Measurements from ENCODE around the gene SH3BP5L.
A peak's percentile ranks its signal among the peaks of the same experiment; 100 is the strongest.

The SH3BP5L gene

DNA sequence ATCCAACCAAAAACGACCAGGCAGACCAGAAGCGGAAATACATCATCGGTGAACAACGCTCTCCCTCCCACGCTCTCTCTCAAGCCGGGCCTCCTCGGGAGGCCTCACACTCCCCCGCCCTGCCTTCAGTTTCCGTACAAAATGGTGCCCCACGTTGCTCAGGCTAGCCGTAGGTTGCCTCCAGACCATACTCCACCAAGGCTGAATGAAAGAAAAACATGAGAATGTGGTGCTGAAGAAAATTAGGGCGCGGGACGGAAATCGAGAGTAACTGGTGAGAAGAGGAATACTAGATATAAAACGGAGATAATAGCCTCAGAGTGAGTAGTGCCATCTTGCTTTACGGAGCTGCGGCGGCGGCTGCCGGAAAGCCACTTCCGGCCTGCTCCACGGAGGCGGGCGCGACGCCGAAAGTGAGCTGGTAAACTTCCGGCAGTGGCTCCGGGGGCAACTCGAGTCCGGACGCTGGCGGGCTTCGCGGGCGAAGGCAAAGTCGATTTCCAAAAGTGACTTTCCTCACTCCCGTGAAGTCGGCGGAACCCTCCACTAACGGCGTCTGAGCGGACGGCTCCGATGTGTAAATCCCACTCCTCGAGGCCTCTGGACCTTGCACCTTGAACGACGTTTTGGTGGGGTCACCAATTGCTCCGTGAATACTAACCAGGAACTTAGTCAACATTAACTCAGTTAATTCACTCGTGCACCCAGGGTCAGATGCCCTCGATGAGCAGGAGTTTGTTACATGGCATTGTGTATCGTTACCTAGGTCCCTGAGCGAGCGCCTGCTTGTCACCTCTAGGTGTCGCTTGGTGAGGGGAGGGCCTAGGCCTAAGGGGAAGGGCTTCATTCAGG is at the start of gene SH3BP5L:
Gene SH3BP5L (minus strand): TSS at position 7 of the 852 bp plus-strand sequence. CDS start 980 bp downstream, outside the sequence.
- peak; percentile 94 for DNase-seq (ENCODE audit: low spot score)

- peak; percentile 70 for DNase-seq (ENCODE audit: low spot score)
Observed at GRCh38 chr1:248873993-248874533, 48.3 kb upstream of the SH3BP5L start.

- peak; percentile 87 for DNase-seq (ENCODE audit: low spot score)
Observed at GRCh38 chr1:248873409-248873992, 47.8 kb upstream of the SH3BP5L start.

- DNase-seq (ENCODE audit: low spot score), result peak; percentile 49
Observed at GRCh38 chr1:248872752-248873408, 47.2 kb upstream of the SH3BP5L start.

DNA sequence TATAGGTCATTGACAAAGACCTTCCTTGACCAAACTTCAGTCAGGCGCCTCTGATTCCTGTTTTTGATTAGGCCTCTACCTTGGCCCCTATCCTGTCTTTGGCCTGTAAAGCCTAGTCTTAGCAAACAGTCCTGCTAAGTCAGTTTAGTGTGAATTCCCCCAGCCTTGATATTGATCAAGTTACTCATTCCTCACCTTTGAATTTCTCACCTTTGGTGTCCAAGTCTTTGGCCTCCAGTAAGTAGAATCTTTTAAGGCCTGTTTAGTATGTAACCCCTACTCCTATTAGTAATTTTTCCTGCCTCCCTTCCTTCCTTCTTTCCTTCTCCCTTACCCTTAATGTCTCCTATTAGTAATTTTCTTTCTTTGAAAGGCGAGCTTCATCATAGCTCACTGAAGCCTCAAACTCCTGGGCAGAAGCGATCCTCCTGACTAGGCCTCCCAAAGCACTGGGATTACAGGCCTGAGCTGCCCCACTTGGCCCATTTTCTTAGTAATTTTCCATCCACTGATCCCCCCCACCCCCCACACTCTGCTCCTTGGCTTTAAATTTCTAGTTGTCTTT is 46.2 kb upstream of the SH3BP5L start:
- no peak for DNase-seq (ENCODE audit: low spot score)

DNA sequence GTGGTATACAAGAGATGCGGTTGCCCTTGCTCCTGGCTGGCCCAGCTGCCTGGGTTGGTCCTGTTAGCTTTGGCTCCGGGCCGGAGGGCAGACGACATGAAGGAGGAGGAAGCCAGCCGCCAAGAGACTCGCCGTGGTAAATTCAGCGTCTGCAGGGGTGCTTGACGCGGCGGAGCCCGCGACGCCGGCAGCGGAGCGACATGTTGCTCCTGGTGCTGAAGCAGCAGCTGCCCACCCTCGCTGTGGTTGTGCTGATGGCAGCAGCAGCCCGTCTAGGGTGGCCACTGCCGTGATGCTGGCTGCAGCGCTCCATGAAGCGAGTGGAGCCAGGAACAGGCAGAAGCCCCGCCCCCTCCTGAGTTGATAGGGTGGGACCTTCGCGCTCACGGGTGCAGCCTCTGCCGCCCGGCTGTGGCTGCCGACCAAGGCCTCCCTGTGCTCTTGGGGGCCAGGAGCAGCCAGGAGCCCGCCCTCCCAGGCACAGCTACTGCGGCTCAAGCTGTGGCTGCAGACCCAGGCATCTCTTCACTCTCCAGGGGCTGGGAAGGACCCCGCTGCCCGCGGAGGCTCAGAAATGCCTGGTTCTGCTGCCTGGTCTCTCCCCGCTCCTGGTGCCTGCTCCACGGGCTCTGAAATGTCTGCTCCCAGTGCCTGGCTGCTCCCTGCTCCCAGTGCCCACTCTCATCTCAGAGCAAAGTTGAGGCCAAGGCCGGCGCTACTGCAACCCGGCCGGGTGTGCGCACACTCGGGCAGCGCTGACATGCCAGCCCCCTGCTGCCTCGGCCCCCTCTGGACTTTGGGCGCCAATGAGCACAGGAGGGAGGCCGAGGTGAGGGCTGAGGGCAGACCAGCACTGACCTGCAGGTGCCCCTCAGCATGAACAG is 37.5 kb upstream of the SH3BP5L start:
- DNase-seq (ENCODE audit: low spot score), result peak; percentile 83

GRCh38 chr1:248862695-248862997 is 36.9 kb upstream of the SH3BP5L start:
- no peak for DNase-seq (ENCODE audit: low spot score)

GRCh38 chr1:248861616-248862015 is 35.9 kb upstream of the SH3BP5L start:
- no peak for DNase-seq (ENCODE audit: low spot score)

GRCh38 chr1:248860007-248860406 is 34.3 kb upstream of the SH3BP5L start:
- DNase-seq (ENCODE audit: low spot score), result no peak

- DNase-seq (ENCODE audit: low spot score), result peak; percentile 98
Observed at GRCh38 chr1:248858891-248859889, 33.5 kb upstream of the SH3BP5L start, which contains the start of gene ZNF692. Gene ZNF692, minus strand, starts transcription at chr1:248859085. Its CDS starts 776 bp downstream, at chr1:248858309.

- peak; percentile 82 for DNase-seq (ENCODE audit: low spot score)
Observed at GRCh38 chr1:248858096-248858890, 32.6 kb upstream of the SH3BP5L start.

DNA sequence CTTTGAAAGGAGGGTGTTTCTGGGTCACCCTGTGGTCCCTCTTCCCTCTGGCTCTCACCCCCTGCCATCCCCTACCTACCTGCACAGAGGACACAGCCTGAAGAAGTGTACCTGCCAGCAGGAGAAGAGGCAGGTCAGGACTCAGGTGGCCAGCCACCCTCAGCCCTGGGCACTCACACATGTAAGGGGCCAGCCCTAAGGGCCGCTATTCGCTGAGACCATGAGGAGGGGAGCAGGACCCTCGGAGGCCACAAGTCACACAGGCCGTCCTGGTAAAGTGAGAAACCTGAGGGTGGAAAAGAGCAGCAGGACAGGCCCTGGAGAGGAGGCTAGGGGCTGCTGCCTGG is 32.0 kb upstream of the SH3BP5L start:
- DNase-seq (ENCODE audit: low spot score), result no peak

GRCh38 chr1:248857201-248857600 is 31.5 kb upstream of the SH3BP5L start:
- DNase-seq (ENCODE audit: low spot score), result no peak

GRCh38 chr1:248856176-248856575 is 30.5 kb upstream of the SH3BP5L start:
- DNase-seq (ENCODE audit: low spot score), result no peak

DNA sequence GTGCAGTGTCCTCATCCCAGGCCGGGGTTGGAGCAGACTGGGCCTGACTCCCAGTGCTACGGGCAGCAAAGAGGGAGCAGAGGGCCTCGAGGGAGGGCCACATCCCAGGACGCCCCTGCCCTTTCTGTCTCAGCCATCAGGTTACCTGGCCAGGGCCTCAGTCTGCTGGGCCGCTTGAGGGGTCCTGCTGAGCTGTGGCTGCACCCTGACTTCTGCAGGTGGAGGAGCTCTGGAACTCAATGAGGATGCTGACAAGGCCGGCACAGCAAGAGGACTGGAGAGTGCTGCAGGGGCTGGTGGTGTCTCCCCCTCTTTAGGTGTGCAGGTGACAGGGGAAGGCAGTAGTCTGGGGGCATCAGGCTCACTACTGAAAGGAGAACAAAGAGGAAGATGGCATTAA is 29.9 kb upstream of the SH3BP5L start:
- no peak for DNase-seq (ENCODE audit: low spot score)

DNA sequence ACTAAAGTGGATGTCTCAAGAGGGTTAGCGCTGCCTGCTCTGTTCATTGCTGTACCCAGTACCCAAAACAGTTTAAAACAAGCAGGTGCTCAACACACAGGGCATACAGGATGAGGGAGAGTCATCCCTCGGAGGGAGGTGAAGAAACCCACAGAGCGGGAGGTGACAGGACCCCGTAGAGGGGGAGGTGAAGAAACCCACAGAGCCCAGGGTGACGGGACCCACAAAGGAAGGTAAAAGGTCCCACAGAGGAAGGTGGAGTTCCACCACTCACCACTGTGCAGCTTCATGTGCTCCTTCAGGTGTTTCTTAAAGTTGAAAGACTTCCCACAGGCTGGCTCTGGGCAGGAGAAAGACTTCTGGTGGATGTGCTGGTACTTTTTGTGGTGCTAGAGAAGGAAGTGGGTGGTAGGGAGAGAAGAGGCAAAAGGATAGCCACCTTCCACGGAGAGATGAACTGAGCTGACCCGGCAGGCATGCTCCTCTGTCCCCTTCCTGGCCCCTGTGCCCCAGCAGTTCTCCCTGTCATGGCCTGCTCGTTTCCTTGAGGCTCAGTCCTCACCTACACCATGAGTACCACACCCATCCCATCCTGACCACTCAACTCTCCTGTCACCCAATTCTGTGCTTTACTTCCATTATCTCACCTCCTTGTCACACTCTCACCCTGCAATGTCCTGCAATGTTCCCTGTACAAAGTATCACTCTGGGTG is 28.1 kb upstream of the SH3BP5L start:
- no peak for DNase-seq (ENCODE audit: low spot score)

- DNase-seq (ENCODE audit: low spot score), result peak; percentile 78
Observed at GRCh38 chr1:248852481-248853405, 27.0 kb upstream of the SH3BP5L start.

DNA sequence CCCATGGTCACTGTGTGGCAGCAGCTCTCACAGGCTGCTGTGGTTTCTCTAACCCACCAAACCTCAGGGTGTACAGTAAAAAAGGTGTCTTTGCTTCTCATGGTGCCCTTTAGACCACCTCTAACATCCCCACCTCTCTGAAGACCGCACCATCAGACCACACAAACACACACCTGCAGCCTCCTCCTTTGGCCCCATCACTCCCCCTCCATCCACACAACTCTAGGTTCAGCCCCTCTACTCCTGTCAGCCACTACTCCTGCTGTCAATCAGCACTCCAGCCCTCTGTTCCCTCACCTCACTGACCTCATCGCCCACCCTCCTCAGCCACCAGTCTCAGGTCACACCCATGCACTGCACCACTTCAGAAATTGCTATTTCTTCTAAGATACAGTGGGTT is 25.7 kb upstream of the SH3BP5L start:
- DNase-seq (ENCODE audit: low spot score), result no peak
